Measurements from ENCODE around the gene PLEK. TPM values are rescaled to one million over a fixed set of nuclear protein-coding genes. Genes with fewer than 3 reads are reported as not detected.

The PLEK gene
- total RNA-seq, 6 experiments from 2014 or later, result not detected

GRCh38 chr2:68429311-68429826 is 64.3 kb downstream of the PLEK start:
- TF ChIP-seq, protein P1, sequence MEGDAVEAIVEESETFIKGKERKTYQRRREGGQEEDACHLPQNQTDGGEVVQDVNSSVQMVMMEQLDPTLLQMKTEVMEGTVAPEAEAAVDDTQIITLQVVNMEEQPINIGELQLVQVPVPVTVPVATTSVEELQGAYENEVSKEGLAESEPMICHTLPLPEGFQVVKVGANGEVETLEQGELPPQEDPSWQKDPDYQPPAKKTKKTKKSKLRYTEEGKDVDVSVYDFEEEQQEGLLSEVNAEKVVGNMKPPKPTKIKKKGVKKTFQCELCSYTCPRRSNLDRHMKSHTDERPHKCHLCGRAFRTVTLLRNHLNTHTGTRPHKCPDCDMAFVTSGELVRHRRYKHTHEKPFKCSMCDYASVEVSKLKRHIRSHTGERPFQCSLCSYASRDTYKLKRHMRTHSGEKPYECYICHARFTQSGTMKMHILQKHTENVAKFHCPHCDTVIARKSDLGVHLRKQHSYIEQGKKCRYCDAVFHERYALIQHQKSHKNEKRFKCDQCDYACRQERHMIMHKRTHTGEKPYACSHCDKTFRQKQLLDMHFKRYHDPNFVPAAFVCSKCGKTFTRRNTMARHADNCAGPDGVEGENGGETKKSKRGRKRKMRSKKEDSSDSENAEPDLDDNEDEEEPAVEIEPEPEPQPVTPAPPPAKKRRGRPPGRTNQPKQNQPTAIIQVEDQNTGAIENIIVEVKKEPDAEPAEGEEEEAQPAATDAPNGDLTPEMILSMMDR (IDR thresholded peaks at IDR 0.05), result no peak
- no peaks in the 10 kb centered on the region for H3K4me1 Mint-ChIP-seq (ENCODE audit: low read depth)
- DNase-seq, result no peak
- peaks cover 7% of the 10 kb centered on the region; the same call in 1 of the 2 replicates for H3K27me3 Mint-ChIP-seq (ENCODE audit: insufficient read depth)
- no peak overlapping the region for H3K27ac Mint-ChIP-seq
- no peak overlapping the region for H3K4me3 Mint-ChIP-seq
- H3K36me3 Mint-ChIP-seq (ENCODE audit: low read depth), result no peaks in the 10 kb centered on the region
- H3K9me3 Mint-ChIP-seq, result no peaks in the 10 kb centered on the region

DNA sequence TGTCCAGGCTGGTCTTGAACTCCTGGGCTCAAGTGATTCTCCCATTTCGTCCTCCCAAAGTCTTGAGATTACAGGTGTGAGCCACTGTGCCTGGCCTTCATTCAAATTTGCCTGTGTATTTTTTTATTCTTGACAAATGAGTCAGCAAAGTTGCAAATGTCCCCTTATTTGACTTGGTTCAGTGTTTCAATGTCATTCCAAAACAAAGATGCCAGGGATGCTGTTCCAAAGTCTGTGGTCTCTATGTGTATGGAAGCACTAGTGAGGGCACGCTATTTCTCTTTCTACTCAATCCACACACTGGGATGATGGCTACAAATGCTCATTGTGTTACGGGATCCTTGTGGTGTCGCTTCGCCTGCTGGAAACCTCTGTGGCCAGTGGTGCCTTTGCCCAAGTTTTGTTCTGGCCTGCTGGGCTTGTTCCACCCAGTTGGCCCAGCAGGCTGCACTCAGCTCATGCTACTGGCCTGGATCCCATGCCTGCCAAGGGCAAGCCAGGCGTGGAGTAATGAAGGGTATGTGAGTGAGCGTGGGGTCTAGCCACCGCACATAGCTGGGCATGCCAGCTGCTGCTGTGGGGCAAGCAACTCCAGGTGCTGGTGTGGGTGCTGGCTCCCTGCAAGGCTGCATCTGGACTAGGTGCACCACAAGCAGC is 66.4 kb downstream of the PLEK start:
- no peak overlapping the region for H3K27ac Mint-ChIP-seq
- H3K27me3 Mint-ChIP-seq (ENCODE audit: insufficient read depth), result peaks cover 10% of the 10 kb centered on the region; the same call in 1 of the 2 replicates
- no peaks in the 10 kb centered on the region for H3K9me3 Mint-ChIP-seq
- TF ChIP-seq, protein P1 (IDR thresholded peaks at IDR 0.05), result no peak
- peaks cover 10% of the 10 kb centered on the region for H3K4me1 Mint-ChIP-seq (ENCODE audit: low read depth)
- no peaks in the 10 kb centered on the region for H3K36me3 Mint-ChIP-seq (ENCODE audit: low read depth)
- H3K4me3 Mint-ChIP-seq, result no peak overlapping the region
- no peak for DNase-seq

DNA sequence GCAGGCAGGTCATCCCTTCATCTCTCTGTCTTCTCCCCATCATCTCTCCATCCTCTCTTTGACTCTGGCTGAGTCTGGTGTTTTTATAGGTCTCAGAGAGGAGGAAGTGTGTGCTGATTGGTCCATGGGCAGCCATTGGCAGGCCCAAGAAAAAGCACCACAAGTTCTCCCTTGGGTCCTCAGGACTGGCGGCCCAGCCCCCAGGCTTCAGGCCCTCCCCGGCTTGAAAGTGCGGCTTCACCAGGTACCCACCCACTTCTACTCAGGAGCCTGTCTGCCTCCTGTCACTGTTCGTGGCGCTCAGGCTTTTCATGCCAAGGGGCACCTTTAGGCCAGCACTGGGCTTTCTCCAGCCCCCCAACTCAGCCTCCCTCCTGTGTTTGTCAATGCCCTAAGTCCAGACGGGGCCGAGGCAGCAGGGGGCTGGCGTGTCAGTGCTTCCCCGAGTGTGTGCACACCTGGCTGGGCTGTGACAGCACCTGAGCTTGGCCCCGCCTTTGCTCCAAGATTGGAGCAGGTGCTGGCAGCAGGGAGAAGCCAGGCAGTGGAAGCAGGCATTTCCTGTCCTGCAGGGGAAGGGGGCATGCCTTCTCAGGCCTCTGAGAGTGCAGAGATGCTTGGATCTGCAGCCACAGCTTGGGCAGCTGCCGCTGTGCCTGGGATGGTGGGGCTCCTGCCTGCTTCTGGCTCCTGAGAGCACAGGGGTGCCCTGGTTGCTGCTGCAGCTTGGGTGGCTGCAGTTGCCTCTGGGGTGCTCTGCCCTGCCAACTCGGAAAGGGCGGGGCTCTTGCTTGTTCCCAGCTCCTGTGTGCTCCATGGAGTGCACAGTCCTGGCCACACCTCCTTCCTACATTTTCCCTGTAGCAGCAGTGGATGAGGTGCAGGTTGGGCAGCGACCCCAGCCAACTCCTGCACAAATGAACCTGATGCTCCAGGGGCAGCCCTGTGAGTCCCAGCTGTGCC is 67.9 kb downstream of the PLEK start:
- no peak overlapping the region for H3K4me3 Mint-ChIP-seq
- H3K9me3 Mint-ChIP-seq, result no peaks in the 10 kb centered on the region
- peaks cover 7% of the 10 kb centered on the region; the same call in 1 of the 2 replicates for H3K27me3 Mint-ChIP-seq (ENCODE audit: insufficient read depth)
- H3K27ac Mint-ChIP-seq, result no peak overlapping the region
- TF ChIP-seq, protein P1 (IDR thresholded peaks at IDR 0.05), result no peak
- no peaks in the 10 kb centered on the region for H3K36me3 Mint-ChIP-seq (ENCODE audit: low read depth)
- DNase-seq, result no peak
- H3K4me1 Mint-ChIP-seq (ENCODE audit: low read depth), result peaks cover 12% of the 10 kb centered on the region

DNA sequence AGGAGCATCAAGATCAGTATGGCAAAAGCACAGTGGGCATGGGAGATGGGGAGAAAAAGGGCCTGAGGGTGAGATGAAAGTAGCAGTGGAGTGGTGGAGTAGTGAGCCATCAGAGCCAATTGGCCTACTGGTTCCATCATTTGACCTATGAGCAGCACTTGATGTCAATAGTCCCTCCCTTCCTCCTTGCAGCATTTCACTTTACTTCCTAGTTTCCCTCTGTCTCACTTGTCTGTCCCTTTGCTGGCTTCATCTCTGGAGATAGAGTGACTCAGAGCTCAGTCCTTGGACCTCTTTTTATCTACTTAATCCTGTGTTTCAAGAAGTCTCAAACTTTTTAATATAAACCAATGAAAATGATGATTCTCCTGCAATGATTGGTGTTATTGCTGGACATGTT is 69.9 kb downstream of the PLEK start:
- Mint-ChIP-seq H3K4me1 (ENCODE audit: low read depth) (peaks cover 12% of the 10 kb centered on the region), H3K27ac (no peak overlapping the region), H3K9me3 (no peaks in the 10 kb centered on the region), H3K4me3 (no peak overlapping the region), H3K27me3 (ENCODE audit: insufficient read depth) (peaks cover 12% of the 10 kb centered on the region; the same call in 1 of the 2 replicates), H3K36me3 (ENCODE audit: low read depth) (no peaks in the 10 kb centered on the region)
- DNase-seq, result no peak
- TF ChIP-seq, protein P1 (IDR thresholded peaks at IDR 0.05), result no peak

- no peaks in the 10 kb centered on the region for H3K36me3 Mint-ChIP-seq (ENCODE audit: low read depth)
- H3K4me1 Mint-ChIP-seq (ENCODE audit: low read depth), result peaks cover 12% of the 10 kb centered on the region
- H3K27ac Mint-ChIP-seq, result no peak overlapping the region
- DNase-seq, result no peak
- TF ChIP-seq, protein P1 (IDR thresholded peaks at IDR 0.05), result no peak
- H3K9me3 Mint-ChIP-seq, result no peaks in the 10 kb centered on the region
- H3K4me3 Mint-ChIP-seq, result no peak overlapping the region
- peaks cover 12% of the 10 kb centered on the region; the same call in 1 of the 2 replicates for H3K27me3 Mint-ChIP-seq (ENCODE audit: insufficient read depth)
These were observed 70.5 kb downstream of the PLEK start for GRCh38 chr2:68435615-68436014.
